GM12873 (cell line): ENCODE data around the gene MRM1.

Source experiments
- TF ChIP-seq, protein P1 (sequence below): IDR thresholded peaks from 2 replicates; pipeline ENCODE4 v1.5.1; 2012; ENCODE audit warnings: low read depth, mild to moderate bottlenecking, moderate library complexity, low read length, control low read depth; ENCODE audit not compliant: insufficient read depth; ENCODE audit errors: missing control alignments

The MRM1 gene

DNA sequence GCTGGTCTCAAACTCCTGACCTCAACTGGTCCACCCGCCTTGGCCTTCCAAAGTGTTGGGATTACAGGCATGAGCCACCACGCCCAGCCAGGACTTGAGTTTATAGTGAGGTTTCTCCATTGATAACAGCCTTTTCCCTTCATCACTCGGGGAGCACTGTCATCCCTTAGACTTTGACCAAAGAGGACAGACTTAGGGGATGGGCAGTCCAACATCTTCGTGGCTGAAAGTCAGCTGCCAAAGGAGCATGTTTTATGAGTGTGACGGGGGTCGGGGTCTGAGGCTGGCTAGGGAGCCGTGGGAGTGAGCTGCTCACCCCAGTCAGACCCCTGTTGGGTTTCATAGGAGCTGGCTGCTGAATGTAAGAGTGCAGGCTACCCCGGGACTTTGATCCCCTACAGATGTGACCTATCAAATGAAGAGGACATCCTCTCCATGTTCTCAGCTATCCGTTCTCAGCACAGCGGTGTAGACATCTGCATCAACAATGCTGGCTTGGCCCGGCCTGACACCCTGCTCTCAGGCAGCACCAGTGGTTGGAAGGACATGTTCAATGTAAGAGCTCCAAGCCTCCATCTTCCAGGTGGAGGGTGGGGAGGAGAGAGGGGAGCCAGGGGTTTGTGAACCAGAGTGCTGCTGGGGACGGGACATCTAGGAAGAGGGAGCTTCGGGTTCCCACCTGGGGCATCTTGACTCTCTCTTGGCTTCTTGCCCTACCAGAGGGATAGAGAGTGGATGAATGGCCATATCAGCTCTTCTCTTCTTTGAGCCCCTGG lies 6.6 kb upstream of the MRM1 start:
- TF ChIP-seq, protein P1, sequence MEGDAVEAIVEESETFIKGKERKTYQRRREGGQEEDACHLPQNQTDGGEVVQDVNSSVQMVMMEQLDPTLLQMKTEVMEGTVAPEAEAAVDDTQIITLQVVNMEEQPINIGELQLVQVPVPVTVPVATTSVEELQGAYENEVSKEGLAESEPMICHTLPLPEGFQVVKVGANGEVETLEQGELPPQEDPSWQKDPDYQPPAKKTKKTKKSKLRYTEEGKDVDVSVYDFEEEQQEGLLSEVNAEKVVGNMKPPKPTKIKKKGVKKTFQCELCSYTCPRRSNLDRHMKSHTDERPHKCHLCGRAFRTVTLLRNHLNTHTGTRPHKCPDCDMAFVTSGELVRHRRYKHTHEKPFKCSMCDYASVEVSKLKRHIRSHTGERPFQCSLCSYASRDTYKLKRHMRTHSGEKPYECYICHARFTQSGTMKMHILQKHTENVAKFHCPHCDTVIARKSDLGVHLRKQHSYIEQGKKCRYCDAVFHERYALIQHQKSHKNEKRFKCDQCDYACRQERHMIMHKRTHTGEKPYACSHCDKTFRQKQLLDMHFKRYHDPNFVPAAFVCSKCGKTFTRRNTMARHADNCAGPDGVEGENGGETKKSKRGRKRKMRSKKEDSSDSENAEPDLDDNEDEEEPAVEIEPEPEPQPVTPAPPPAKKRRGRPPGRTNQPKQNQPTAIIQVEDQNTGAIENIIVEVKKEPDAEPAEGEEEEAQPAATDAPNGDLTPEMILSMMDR: no peak

GRCh38 chr17:36597226-36597625 lies 4.2 kb upstream of the MRM1 start:
- TF ChIP-seq, protein P1: no peak

DNA sequence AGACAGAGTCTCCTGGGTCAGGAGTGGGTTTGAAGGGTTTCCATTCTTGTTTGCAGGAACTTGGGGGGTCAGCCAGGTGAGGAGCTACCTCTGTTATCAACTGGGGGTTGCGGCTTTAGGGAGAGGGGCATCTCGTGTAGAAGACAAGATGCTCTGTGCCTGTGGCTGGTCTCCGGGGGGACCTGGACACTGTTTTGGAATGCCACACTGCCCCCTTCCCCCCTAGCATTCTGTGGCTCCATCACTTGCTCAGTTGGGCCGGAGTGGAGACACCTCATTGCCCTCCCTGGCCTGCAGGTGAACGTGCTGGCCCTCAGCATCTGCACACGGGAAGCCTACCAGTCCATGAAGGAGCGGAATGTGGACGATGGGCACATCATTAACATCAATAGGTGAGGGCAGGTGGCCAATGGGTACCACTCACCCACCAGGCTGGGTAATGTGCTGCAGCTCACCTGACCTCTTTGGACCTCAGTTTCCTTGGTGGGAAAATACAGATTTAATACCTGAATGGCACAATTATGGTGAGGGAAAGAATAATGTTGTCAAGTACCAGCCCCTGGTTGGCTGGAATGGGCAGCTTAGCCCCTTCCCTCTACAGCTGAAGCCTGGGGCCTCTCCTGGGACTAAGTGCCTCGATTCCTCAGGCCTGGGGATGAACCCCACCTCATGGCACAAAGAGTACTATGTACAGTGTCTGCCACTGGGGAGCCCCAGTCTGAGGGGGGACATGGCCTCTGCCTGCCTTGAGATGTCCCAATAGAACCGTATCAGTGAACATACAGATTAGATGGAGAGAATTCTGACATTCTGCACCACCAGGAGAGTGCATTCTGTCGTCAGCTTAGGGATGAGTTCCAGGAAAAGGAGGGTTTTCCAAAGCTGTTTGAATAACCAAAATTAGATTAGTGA lies 3.3 kb upstream of the MRM1 start:
- TF ChIP-seq, protein P1: no peak

DNA sequence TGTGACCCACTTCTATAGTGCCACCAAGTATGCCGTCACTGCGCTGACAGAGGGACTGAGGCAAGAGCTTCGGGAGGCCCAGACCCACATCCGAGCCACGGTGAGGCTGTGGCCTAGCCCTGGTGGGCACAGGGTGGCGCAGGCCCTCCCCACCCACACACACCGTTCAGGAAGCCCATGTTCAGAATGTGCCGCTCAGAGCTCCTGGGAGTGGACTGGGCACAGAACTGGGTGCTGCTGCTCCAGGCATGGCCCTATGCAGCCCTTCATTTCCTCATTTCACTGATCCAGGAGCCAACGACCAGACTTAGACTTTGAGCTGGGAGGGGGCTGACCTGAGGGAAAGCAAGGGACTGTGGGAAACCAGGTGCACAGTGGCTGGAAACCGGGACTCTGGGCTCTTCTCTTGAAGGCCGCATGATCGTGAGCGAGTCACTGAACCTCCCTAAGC lies 2.4 kb upstream of the MRM1 start:
- TF ChIP-seq, protein P1: no peak

DNA sequence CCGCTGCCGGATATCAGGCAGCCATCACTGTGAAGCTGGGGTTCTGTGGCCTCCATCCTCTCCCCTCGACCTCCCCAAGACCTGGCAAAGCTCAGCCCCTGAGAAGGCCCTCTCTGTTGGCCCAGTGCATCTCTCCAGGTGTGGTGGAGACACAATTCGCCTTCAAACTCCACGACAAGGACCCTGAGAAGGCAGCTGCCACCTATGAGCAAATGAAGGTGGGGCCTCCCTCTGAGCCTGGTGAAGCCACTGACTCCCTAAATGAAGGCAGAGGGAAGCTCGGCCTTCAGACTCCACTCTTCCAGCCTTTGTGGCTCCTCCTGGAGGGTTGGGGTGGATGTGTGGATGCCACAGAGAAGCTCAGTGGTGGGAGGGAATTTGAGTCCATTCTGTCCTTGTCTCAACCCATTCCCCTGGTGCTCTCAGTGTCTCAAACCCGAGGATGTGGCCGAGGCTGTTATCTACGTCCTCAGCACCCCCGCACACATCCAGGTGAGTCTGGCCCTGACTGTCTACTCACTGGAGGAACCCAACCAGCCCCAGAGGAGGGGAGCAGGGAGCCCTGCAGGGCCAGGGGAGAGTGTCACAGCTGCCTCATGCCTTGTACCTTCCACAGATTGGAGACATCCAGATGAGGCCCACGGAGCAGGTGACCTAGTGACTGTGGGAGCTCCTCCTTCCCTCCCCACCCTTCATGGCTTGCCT lies 1.7 kb upstream of the MRM1 start:
- TF ChIP-seq, protein P1: no peak

- TF ChIP-seq, protein P1: no peak
These were observed 918 bp upstream of the MRM1 start for GRCh38 chr17:36600465-36600864.

GRCh38 chr17:36600936-36601302 lies 464 bp upstream of the MRM1 start:
- TF ChIP-seq, protein P1: no peak
